Endodermal cell (in vitro differentiated cells): ENCODE results near the gene NNT. TPM values are rescaled to one million over a fixed set of nuclear protein-coding genes. Genes with fewer than 3 reads are reported as not detected.
A peak's percentile ranks its signal among the peaks of the same experiment; 100 is the strongest.

ENCODE experiments used
- DNase-seq: peaks from one replicate; pipeline ENCODE4 v3.0.0-alpha.2; 2017
- H3K27ac ChIP-seq: 2 replicates; pipeline ENCODE4 v1.5.1; 2013; ENCODE audit warnings: mild to moderate bottlenecking, low read depth, low read length, moderate library complexity
- H3K27me3 ChIP-seq: 2 replicates; pipeline ENCODE4 v1.6.1; 2013; ENCODE audit warnings: mild to moderate bottlenecking, low read length, moderate library complexity; ENCODE audit not compliant: insufficient read depth, control insufficient read depth, poor library complexity, severe bottlenecking
- H3K36me3 ChIP-seq: 2 replicates; pipeline ENCODE4 v1.7.0; 2013; ENCODE audit warnings: mild to moderate bottlenecking, low read length, moderate library complexity; ENCODE audit not compliant: control insufficient read depth, insufficient read depth
- H3K4me1 ChIP-seq: one replicate; pipeline ENCODE4 v1.7.0; 2013; ENCODE audit warnings: low read length; ENCODE audit not compliant: control insufficient read depth, insufficient read depth
- H3K4me3 ChIP-seq: 2 replicates; pipeline ENCODE4 v1.5.1; 2013; ENCODE audit warnings: mild to moderate bottlenecking, low read length, moderate library complexity
- H3K9ac ChIP-seq: 2 replicates; pipeline ENCODE4 v1.6.1; 2013; ENCODE audit warnings: mild to moderate bottlenecking, low read length, moderate library complexity; ENCODE audit not compliant: poor library complexity, severe bottlenecking; ENCODE audit errors: extremely low read depth
- H3K9me3 ChIP-seq: 2 replicates; pipeline ENCODE4 v1.6.1; 2013; ENCODE audit warnings: mild to moderate bottlenecking, low read length, moderate library complexity; ENCODE audit not compliant: control insufficient read depth
- H3K27ac Mint-ChIP-seq: 2 replicates; pipeline ENCODE4 v1.8.0; 2020; ENCODE audit warnings: mixed read lengths
- H3K27me3 Mint-ChIP-seq: 2 replicates; pipeline ENCODE4 v1.8.0; 2021; ENCODE audit warnings: mild to moderate bottlenecking, mixed read lengths; ENCODE audit not compliant: insufficient read depth
- H3K36me3 Mint-ChIP-seq: 2 replicates; pipeline ENCODE4 v1.8.0; 2020; ENCODE audit warnings: low read depth, mixed read lengths
- H3K4me1 Mint-ChIP-seq: 2 replicates; pipeline ENCODE4 v1.8.0; 2020; ENCODE audit warnings: mixed read lengths
- H3K4me3 Mint-ChIP-seq: 2 replicates; pipeline ENCODE4 v1.8.0; 2020; ENCODE audit warnings: mild to moderate bottlenecking, moderate library complexity, mixed read lengths
- H3K9me3 Mint-ChIP-seq: 2 replicates; pipeline ENCODE4 v1.8.0; 2020; ENCODE audit warnings: mild to moderate bottlenecking, mixed read lengths
- CTCF ChIP-seq: fragments of 200-600 bp; sonication (generic); conservative IDR thresholded peaks from 2 replicates; pipeline ENCODE4 v1.5.0; 2021; ENCODE audit warnings: antibody characterized with exemption, mild to moderate bottlenecking
- WGBS, 2 experiments: methylation state at CpG; one replicate each; pipeline versions ENCODE4 v1.1.5 to v1.1.7; 2013; ENCODE audit warnings: missing lambda C conversion rate in 2 of 2, mixed read lengths in 1 of 2; ENCODE audit not compliant: insufficient coverage in 1 of 2, insufficient read length in 1 of 2; 5-methylcytosine and 5-hydroxymethylcytosine counted together
- total RNA-seq, 2 donors: library from RNA; stranded (reverse); fragmentation: NEBNext Ultra II Directional in 1 of 2; extraction: Animal tissue kit (Norgen Biotek cat#: 25700) in 1 of 2; gene quantifications; 2 replicates in 1 of 2; 3 replicates in 1 of 2; pipeline ENCODE4 v1.2.1, GENCODE V29; 2021

NNT gene
- total RNA-seq, 2 donors from 2014 or later, result 27.5 to 27.9 TPM

- H3K9ac ChIP-seq, result no peak overlapping the region
- TF ChIP-seq CTCF, result no peak
- Mint-ChIP-seq H3K4me1 (peaks cover 10% of the 10 kb centered on the region), H3K36me3 (peaks cover 33% of the 10 kb centered on the region), H3K9me3 (peaks cover 19% of the 10 kb centered on the region), H3K27ac (no peak overlapping the region), H3K27me3 (no peaks in the 10 kb centered on the region), H3K4me3 (no peak overlapping the region)
- H3K4me3 ChIP-seq, result no peak overlapping the region
- no peak for DNase-seq
- H3K36me3 ChIP-seq, result peaks cover 33% of the 10 kb centered on the region
- WGBS, 2 experiments, result 96% methylated on average over 1 of the region's 1 CpG; no CpG with 5 or more reads in 1 of the 2 experiments
- H3K27me3 ChIP-seq, result no peaks in the 10 kb centered on the region
- H3K27ac ChIP-seq, result no peak overlapping the region
- no peaks in the 10 kb centered on the region for H3K4me1 ChIP-seq
- peaks cover 18% of the 10 kb centered on the region for H3K9me3 ChIP-seq
Observed at GRCh38 chr5:43608406-43608805, 5.4 kb downstream of the NNT start.

- Mint-ChIP-seq H3K4me1 (peaks cover 4% of the 10 kb centered on the region), H3K4me3 (no peak overlapping the region), H3K27me3 (no peaks in the 10 kb centered on the region), H3K27ac (no peak overlapping the region), H3K36me3 (peaks cover 36% of the 10 kb centered on the region), H3K9me3 (peaks cover 19% of the 10 kb centered on the region)
- H3K4me3 ChIP-seq, result no peak overlapping the region
- peak; percentile 46 for TF ChIP-seq CTCF
- H3K36me3 ChIP-seq, result peaks cover 44% of the 10 kb centered on the region
- DNase-seq, result no peak
- no peaks in the 10 kb centered on the region for H3K27me3 ChIP-seq
- H3K4me1 ChIP-seq, result no peaks in the 10 kb centered on the region
- peaks cover 18% of the 10 kb centered on the region for H3K9me3 ChIP-seq
- H3K27ac ChIP-seq, result no peak overlapping the region
- WGBS, 2 experiments, result 94 to 100% methylated on average over 1 of the region's 1 CpG
- H3K9ac ChIP-seq, result no peak overlapping the region
Observed at GRCh38 chr5:43609752-43610151, 6.8 kb downstream of the NNT start.

- Histone ChIP-seq H3K4me1 (no peaks in the 10 kb centered on the region), H3K27ac (no peak overlapping the region), H3K27me3 (no peaks in the 10 kb centered on the region), H3K4me3 (no peak overlapping the region), H3K36me3 (peaks cover 47% of the 10 kb centered on the region), H3K9me3 (no peaks in the 10 kb centered on the region), H3K9ac (no peak overlapping the region)
- no peak overlapping the region for H3K4me3 Mint-ChIP-seq
- no peak overlapping the region for H3K27ac Mint-ChIP-seq
- peaks cover 22% of the 10 kb centered on the region for H3K36me3 Mint-ChIP-seq
- DNase-seq, result no peak
- no peak for TF ChIP-seq CTCF
- H3K9me3 Mint-ChIP-seq, result no peaks in the 10 kb centered on the region
- H3K27me3 Mint-ChIP-seq, result no peaks in the 10 kb centered on the region
- 90% methylated on average over 3 of the region's 4 CpGs for WGBS, 2 experiments
- no peaks in the 10 kb centered on the region for H3K4me1 Mint-ChIP-seq
Observed at GRCh38 chr5:43613370-43613769, 10.4 kb downstream of the NNT start.
